ENCODE results near the gene ZNF554.

- TF ChIP-seq CTCF (IDR thresholded peaks at IDR 0.05; ENCODE audit: poor library complexity) (no peak), EZH2 (IDR thresholded peaks at IDR 0.05; ENCODE audit: borderline replicate concordance) (no peak), EZH2phosphoT487 (IDR thresholded peaks at IDR 0.05; ENCODE audit: low read depth, severe bottlenecking, unreplicated experiment) (no peak)
These were observed 39.4 kb upstream of the ZNF554 start for GRCh38 chr19:2780284-2780683.

Data from hepatocyte (in vitro differentiated cells).